SK-N-SH treated with all-trans-retinoic acid at 6 μM for 48 hours (cell line): ENCODE measurements around the gene ARAP1.

Experiments used
- ARNTL ChIP-seq: fragments of 450-650 bp; formaldehyde crosslinking; IDR thresholded peaks from 2 replicates; pipeline ENCODE4 v1.5.0; 2020; ENCODE audit warnings: low read depth, mild to moderate bottlenecking, moderate library complexity, borderline replicate concordance
- ESRRG ChIP-seq: fragments of 250-450 bp; sonication (Bioruptor Pico); IDR thresholded peaks from 2 replicates; pipeline ENCODE4 v1.6.1; 2021; ENCODE audit warnings: mild to moderate bottlenecking
- PATZ1 ChIP-seq: fragments of 250-450 bp; sonication (Bioruptor Pico); IDR thresholded peaks from 2 replicates; pipeline ENCODE4 v1.8.0; 2020; ENCODE audit warnings: mild to moderate bottlenecking, moderate library complexity, borderline replicate concordance
- PPARA ChIP-seq: fragments of 250-450 bp; sonication (Bioruptor Pico); IDR thresholded peaks from 2 replicates; pipeline ENCODE4 v1.5.0; 2020; ENCODE audit warnings: mild to moderate bottlenecking, borderline replicate concordance
- RARB ChIP-seq: fragments of 250-450 bp; sonication (Bioruptor Pico); IDR thresholded peaks from 2 replicates; pipeline ENCODE4 v1.8.0; 2021; ENCODE audit warnings: mild to moderate bottlenecking, moderate library complexity
- ZFP3 ChIP-seq: fragments of 250-450 bp; sonication (Bioruptor Pico); IDR thresholded peaks from 2 replicates; pipeline ENCODE4 v1.5.0; 2020; ENCODE audit warnings: mild to moderate bottlenecking, moderate library complexity
- ZFP30 ChIP-seq: fragments of 450-650 bp; formaldehyde crosslinking; IDR thresholded peaks from 2 replicates; pipeline ENCODE4 v1.5.0; 2022; ENCODE audit warnings: mild to moderate bottlenecking, moderate library complexity
- ZNF565 ChIP-seq: fragments of 450-650 bp; formaldehyde crosslinking; conservative IDR thresholded peaks from 2 replicates; pipeline ENCODE4 v1.5.0; 2020; ENCODE audit warnings: low read depth, mild to moderate bottlenecking, moderate library complexity
- ZNF70 ChIP-seq: fragments of 450-650 bp; formaldehyde crosslinking; IDR thresholded peaks from 2 replicates; pipeline ENCODE4 v1.5.0; 2020; ENCODE audit warnings: mild to moderate bottlenecking, moderate library complexity
- ZNF8 ChIP-seq: fragments of 450-650 bp; formaldehyde crosslinking; IDR thresholded peaks from 2 replicates; pipeline ENCODE4 v1.5.0; 2020; ENCODE audit warnings: mild to moderate bottlenecking, moderate library complexity

DNA sequence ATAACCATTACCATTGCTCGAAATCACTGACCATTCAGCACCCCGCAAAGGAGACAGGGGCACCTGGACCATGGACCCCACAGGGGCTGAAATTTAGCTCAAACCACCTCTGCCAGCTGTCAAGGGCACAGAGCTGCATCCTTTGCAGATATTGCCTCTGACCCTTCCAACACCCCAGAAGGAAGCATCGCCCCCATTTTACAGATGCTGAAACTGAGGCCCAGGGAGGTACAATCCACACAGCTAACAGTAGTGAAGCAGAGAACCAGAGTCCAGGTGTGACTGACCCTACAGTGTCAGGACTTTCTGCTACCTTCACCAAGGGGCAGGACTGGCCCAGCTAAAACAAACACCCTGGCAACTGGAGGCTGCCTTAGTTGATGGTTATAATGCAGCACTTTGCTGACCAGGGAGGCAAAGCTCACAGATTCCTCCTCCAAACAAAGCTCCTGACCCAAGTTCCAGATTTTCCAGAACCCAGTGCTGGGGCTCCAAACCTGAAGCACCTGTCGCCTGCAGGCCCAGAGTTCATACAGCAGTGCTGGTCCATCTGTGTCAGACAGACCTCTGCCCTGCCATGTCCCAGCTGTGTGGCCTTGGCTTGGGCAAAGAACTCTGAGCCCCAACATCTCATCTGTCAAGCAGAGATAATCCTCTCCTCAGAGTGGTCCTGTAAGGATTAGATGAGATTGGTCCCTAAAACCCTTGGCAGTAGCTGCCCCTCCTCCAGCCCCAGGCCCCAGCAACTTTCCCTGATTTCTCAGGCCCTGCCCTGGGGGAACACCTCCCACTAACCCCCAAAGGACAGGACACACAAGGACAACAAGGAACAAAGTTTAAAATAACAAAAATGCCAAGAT, 15.2 kb upstream of the ARAP1 start:
- no peak for TF ChIP-seq ZNF565 (CRISPR knock-in tag)
- TF ChIP-seq ZNF70 (CRISPR knock-in tag): no peak
- TF ChIP-seq ARNTL (CRISPR knock-in tag): no peak
- no peak for TF ChIP-seq PATZ1
- TF ChIP-seq PPARA (CRISPR knock-in tag): no peak
- TF ChIP-seq ZNF8: no peak
- TF ChIP-seq ZFP30 (CRISPR knock-in tag): no peak
- TF ChIP-seq ESRRG: no peak
- TF ChIP-seq ZFP3 (CRISPR knock-in tag): no peak
- no peak for TF ChIP-seq RARB (CRISPR knock-in tag)
